ENCODE measurements around the gene SRPX.

Gene SRPX

GRCh38 chrX:38129366-38129765 is 91.3 kb downstream of the SRPX start:
- DNase-seq: no peak

GRCh38 chrX:38127961-38128360 is 92.7 kb downstream of the SRPX start:
- no peak for DNase-seq

GRCh38 chrX:38126179-38126578 is 94.5 kb downstream of the SRPX start:
- no peak for DNase-seq

- no peak for DNase-seq
Measured at GRCh38 chrX:38124000-38124399, 96.7 kb downstream of the SRPX start.

- DNase-seq: no peak
Measured at GRCh38 chrX:38117485-38117884, 103.2 kb downstream of the SRPX start.

GRCh38 chrX:38116706-38117105 is 104.0 kb downstream of the SRPX start:
- no peak for DNase-seq

GRCh38 chrX:38112566-38112965 is 108.1 kb downstream of the SRPX start:
- no peak for DNase-seq

- no peak for DNase-seq
Measured at GRCh38 chrX:38111196-38111595, 109.5 kb downstream of the SRPX start.

- DNase-seq: no peak
Measured at GRCh38 chrX:38110231-38110630, 110.4 kb downstream of the SRPX start.

- DNase-seq: no peak
Measured at GRCh38 chrX:38109042-38109898, 111.4 kb downstream of the SRPX start.

GRCh38 chrX:38108364-38108763 is 112.3 kb downstream of the SRPX start:
- DNase-seq: no peak

- DNase-seq: no peak
Measured at GRCh38 chrX:38106991-38107655, 113.5 kb downstream of the SRPX start.

- DNase-seq: no peak
Measured at GRCh38 chrX:38105216-38105725, 115.4 kb downstream of the SRPX start.

- DNase-seq: no peak
Measured at GRCh38 chrX:38103857-38104812, 116.5 kb downstream of the SRPX start.

- DNase-seq: no peak
Measured at GRCh38 chrX:38102875-38103274, 117.8 kb downstream of the SRPX start.

GRCh38 chrX:38102240-38102639 is 118.4 kb downstream of the SRPX start:
- DNase-seq: no peak

GRCh38 chrX:38099688-38100087 is 121.0 kb downstream of the SRPX start:
- no peak for DNase-seq

All from activated CD4-positive, alpha-beta T cell treated with anti-CD3 and anti-CD28 coated beads for 1 hour (primary cell).